ENCODE results near the gene RSPH6A.
"Not testable (repeated sequence)": the region's sequence is repeated elsewhere in the genome, so short reads cannot be mapped to it uniquely, and the experiment has no call there.

Gene RSPH6A

GRCh38 chr19:45801603-45802175 is 13.4 kb downstream of the RSPH6A start:
- DNase-seq (ENCODE audit: low read depth in 2 of 2): no peak

- no peak for DNase-seq (ENCODE audit: low read depth in 2 of 2)
Observed at GRCh38 chr19:45800070-45800553, 15.0 kb downstream of the RSPH6A start.

- not testable (repeated sequence) for DNase-seq (ENCODE audit: low read depth in 2 of 2)
Observed at GRCh38 chr19:45799541-45799940, 15.6 kb downstream of the RSPH6A start.

GRCh38 chr19:45798995-45799517 is 16.1 kb downstream of the RSPH6A start:
- peak; percentile 75 to 77 for DNase-seq (ENCODE audit: low read depth in 2 of 2)

GRCh38 chr19:45794627-45795026 is 20.5 kb downstream of the RSPH6A start:
- no peak for DNase-seq (ENCODE audit: low read depth in 2 of 2)

GRCh38 chr19:45793876-45794275 is 21.2 kb downstream of the RSPH6A start:
- no peak for DNase-seq (ENCODE audit: low read depth in 2 of 2)

- no peak for DNase-seq (ENCODE audit: low read depth in 2 of 2)
Observed at GRCh38 chr19:45793178-45793564, 21.9 kb downstream of the RSPH6A start.

GRCh38 chr19:45792470-45793177 is 22.5 kb downstream of the RSPH6A start, which contains the start of gene DMWD:
TSS of gene DMWD (minus strand) at chr19:45792845. CDS start at chr19:45792756, 89 bp downstream.
- peak; percentile 97 for DNase-seq (ENCODE audit: low read depth in 2 of 2)

GRCh38 chr19:45791744-45792469 is 23.2 kb downstream of the RSPH6A start:
- no peak for DNase-seq (ENCODE audit: low read depth in 2 of 2)

GRCh38 chr19:45790942-45791341 is 24.2 kb downstream of the RSPH6A start:
- DNase-seq (ENCODE audit: low read depth in 2 of 2): no peak

- DNase-seq (ENCODE audit: low read depth in 2 of 2): no peak
Observed at GRCh38 chr19:45789035-45789786, 25.9 kb downstream of the RSPH6A start.

GRCh38 chr19:45786533-45786894 is 28.6 kb downstream of the RSPH6A start:
- DNase-seq (ENCODE audit: low read depth in 2 of 2): no peak

- DNase-seq (ENCODE audit: low read depth in 2 of 2): no peak
Observed at GRCh38 chr19:45785781-45786532, 29.2 kb downstream of the RSPH6A start.

GRCh38 chr19:45785097-45785496 is 30.0 kb downstream of the RSPH6A start:
- DNase-seq (ENCODE audit: low read depth in 2 of 2): no peak

GRCh38 chr19:45784096-45784495 is 31.0 kb downstream of the RSPH6A start:
- no peak for DNase-seq (ENCODE audit: low read depth in 2 of 2)

- DNase-seq (ENCODE audit: low read depth in 2 of 2): no peak
Observed at GRCh38 chr19:45782820-45783785, 32.0 kb downstream of the RSPH6A start.

- no peak for DNase-seq (ENCODE audit: low read depth in 2 of 2)
Observed at GRCh38 chr19:45782162-45782691, 32.9 kb downstream of the RSPH6A start, which contains the start of gene DMPK. TSS of gene DMPK (minus strand) at chr19:45782490. CDS start at chr19:45782352, 138 bp downstream.

GRCh38 chr19:45781214-45782161 is 33.6 kb downstream of the RSPH6A start:
- no peak for DNase-seq (ENCODE audit: low read depth in 2 of 2)
